PC-9 (cell line): ENCODE measurements around the gene LMAN1L. TPM values are rescaled to one million over a fixed set of nuclear protein-coding genes. Genes with fewer than 3 reads are reported as not detected.

ENCODE experiments used
- BruUV-seq: library from RNA; stranded (reverse); fragments of 400-500 nt; replicated peaks from 2 replicates; lab custom pipeline; 2021; lab: Mats Ljungman, UMichigan
- CTCF ChIA-PET: fragments of 300-600 bp; sonication (Branson Sonifier 250); formaldehyde crosslinking; loops from one replicate; lab custom pipeline; 2022; ENCODE audit warnings: antibody characterized with exemption; lab: Charles Lee
- POLR2A ChIA-PET: fragments of 300-600 bp; sonication (Branson Sonifier 250); formaldehyde crosslinking; loops from one replicate; lab custom pipeline; 2022; ENCODE audit warnings: antibody characterized with exemption; ENCODE audit not compliant: unreplicated experiment; lab: Charles Lee
- DNase-seq, 2 experiments: peaks; one replicate each; pipeline versions ENCODE4 v3.0.0 to v3.0.0-alpha.2; 2015 to 2022; ENCODE audit warnings: mixed read lengths in 1 of 2
- H2AFZ ChIP-seq: fragments of 200-600 bp; sonication (generic); 2 replicates; pipeline ENCODE4 v1.8.1; 2017; ENCODE audit warnings: antibody characterized with exemption
- H3F3A ChIP-seq: fragments of 200-600 bp; sonication (generic); 2 replicates; pipeline ENCODE4 v1.8.1; 2017; ENCODE audit warnings: antibody characterized with exemption, mild to moderate bottlenecking, low read depth; ENCODE audit not compliant: insufficient read depth
- H3K27ac ChIP-seq: fragments of 200-600 bp; sonication (generic); 2 replicates; pipeline ENCODE4 v1.6.1; 2016; ENCODE audit warnings: mixed run types
- H3K27me3 ChIP-seq: fragments of 200-600 bp; sonication (generic); 2 replicates; pipeline ENCODE4 v1.6.1; 2016; ENCODE audit warnings: low read depth, mixed run types; ENCODE audit not compliant: insufficient read depth
- H3K36me3 ChIP-seq: fragments of 200-600 bp; sonication (generic); 2 replicates; pipeline ENCODE4 v1.6.1; 2016; ENCODE audit warnings: low read depth, mixed run types
- H3K4me1 ChIP-seq: fragments of 200-600 bp; sonication (generic); replicated peaks from 2 replicates; pipeline ENCODE4 v1.6.1; 2016; ENCODE audit warnings: mixed run types; ENCODE audit not compliant: insufficient read depth
- H3K4me2 ChIP-seq: fragments of 200-600 bp; sonication (generic); 2 replicates; pipeline ENCODE4 v1.6.1; 2017; ENCODE audit warnings: mixed run types
- H3K4me3 ChIP-seq: fragments of 200-600 bp; sonication (generic); 2 replicates; pipeline ENCODE4 v1.6.1; 2016; ENCODE audit warnings: mixed run types
- H3K79me2 ChIP-seq: fragments of 200-600 bp; sonication (generic); 2 replicates; pipeline ENCODE4 v1.6.1; 2017; ENCODE audit warnings: low read depth, mixed run types
- H3K9me2 ChIP-seq: fragments of 200-600 bp; sonication (generic); 2 replicates; pipeline ENCODE4 v1.8.1; 2017; ENCODE audit warnings: mild to moderate bottlenecking; ENCODE audit not compliant: insufficient read depth
- H3K9me3 ChIP-seq: fragments of 200-600 bp; sonication (generic); 2 replicates; pipeline ENCODE4 v1.8.1; 2016; ENCODE audit warnings: low read depth; ENCODE audit not compliant: insufficient read depth
- H4K20me1 ChIP-seq: fragments of 200-600 bp; sonication (generic); 2 replicates; pipeline ENCODE4 v1.8.1; 2017; ENCODE audit not compliant: insufficient read depth
- CTCF ChIP-seq: fragments of 200-600 bp; sonication (generic); conservative IDR thresholded peaks from 2 replicates; pipeline ENCODE4 v1.6.1; 2017; ENCODE audit warnings: mixed run types, antibody characterized with exemption, mild to moderate bottlenecking, moderate library complexity
- EZH2 ChIP-seq: fragments of 200-600 bp; sonication (generic); IDR thresholded peaks from 2 replicates; pipeline ENCODE4 v1.8.0; 2017; ENCODE audit warnings: antibody characterized with exemption, low read depth
- intact Hi-C: fragments of 100-400 bp; cut with micrococcal nuclease; formaldehyde crosslinking; loops from one replicate; pipeline ENCODE4 v1.10.0; 2022; ENCODE audit not compliant: unreplicated experiment
- total RNA-seq: library from RNA; stranded (reverse); gene quantifications from 2 replicates; pipeline ENCODE4 v1.2.3, GENCODE V29; 2021

LMAN1L gene
- total RNA-seq, 1 experiment from 2014 or later = not detected

GRCh38 chr15:74817370-74817737 lies 4.7 kb downstream of the LMAN1L start:
- Histone ChIP-seq H3K27ac (peak overlapping the region; percentile 4; the same call in 1 of the 2 replicates), H3K79me2 (no peaks in the 10 kb centered on the region), H3F3A (peaks cover 22% of the 10 kb centered on the region), H3K27me3 (no peaks in the 10 kb centered on the region), H4K20me1 (no peaks in the 10 kb centered on the region), H2AFZ (no peak overlapping the region), H3K4me2 (peak overlapping the region; percentile 23; the same call in 1 of the 2 replicates), H3K9me3 (no peaks in the 10 kb centered on the region), H3K4me1 (peaks cover 37% of the 10 kb centered on the region), H3K4me3 (no peak overlapping the region), H3K9me2 (no peaks in the 10 kb centered on the region), H3K36me3 (no peaks in the 10 kb centered on the region)
- no TSS peak for BruUV-seq
- intact Hi-C loops = loop anchor here (5.0 kb wide), 1 partner anchor 85 kb away; no protein-coding TSS in a partner anchor
- CTCF ChIA-PET = interaction anchor here (0.6 to 1.0 kb wide), 3 partner anchors 84 to 361 kb away, joined by 5 to 7 read pairs (median 5); no protein-coding TSS in a partner anchor
- DNase-seq = peak; percentile 69 to 75
- TF ChIP-seq EZH2 (no peak), CTCF (no peak; the same call in 1 of the 2 replicates)
- POLR2A ChIA-PET = interaction anchor here (0.6 kb wide), 2 partner anchors 10 to 87 kb away, joined by 4 to 5 read pairs; no protein-coding TSS in a partner anchor

- POLR2A ChIA-PET = no interaction called here
- H3K4me1 ChIP-seq = peaks cover 33% of the 10 kb centered on the region
- CTCF ChIA-PET = no interaction called here
- H3K27ac ChIP-seq = no peak overlapping the region
- no peaks in the 10 kb centered on the region for H3K27me3 ChIP-seq
- no peak overlapping the region for H2AFZ ChIP-seq
- TF ChIP-seq EZH2 (no peak), CTCF (no peak)
- intact Hi-C loops = no loop called here
- no peaks in the 10 kb centered on the region for H3K9me2 ChIP-seq
- DNase-seq = no peak
- H3F3A ChIP-seq = peaks cover 22% of the 10 kb centered on the region
- no peaks in the 10 kb centered on the region for H3K9me3 ChIP-seq
- no peak overlapping the region for H3K4me2 ChIP-seq
- H3K36me3 ChIP-seq = no peaks in the 10 kb centered on the region
- no peaks in the 10 kb centered on the region for H3K79me2 ChIP-seq
- BruUV-seq = no TSS peak
- H4K20me1 ChIP-seq = no peaks in the 10 kb centered on the region
- H3K4me3 ChIP-seq = no peak overlapping the region
Measured at GRCh38 chr15:74820056-74820455, 7.4 kb downstream of the LMAN1L start.

- Histone ChIP-seq H3K4me2 (no peak overlapping the region), H3K27me3 (no peaks in the 10 kb centered on the region), H4K20me1 (no peaks in the 10 kb centered on the region), H3K9me2 (no peaks in the 10 kb centered on the region), H3K27ac (no peak overlapping the region), H3K79me2 (no peaks in the 10 kb centered on the region), H3K36me3 (no peaks in the 10 kb centered on the region), H3K9me3 (no peaks in the 10 kb centered on the region), H3K4me3 (no peak overlapping the region), H2AFZ (no peak overlapping the region), H3K4me1 (peaks cover 28% of the 10 kb centered on the region), H3F3A (peaks cover 22% of the 10 kb centered on the region)
- intact Hi-C loops = no loop called here
- DNase-seq = no peak
- BruUV-seq = no TSS peak
- CTCF ChIA-PET = interaction anchor here (0.5 to 0.6 kb wide), 2 partner anchors 13 to 79 kb away, joined by 3 to 4 read pairs; no protein-coding TSS in a partner anchor
- TF ChIP-seq CTCF (no peak), EZH2 (no peak)
- POLR2A ChIA-PET = no interaction called here
Measured at GRCh38 chr15:74821091-74821789, 8.6 kb downstream of the LMAN1L start.
